Measurements from ENCODE around the gene HS3ST3B1. TPM values are rescaled to one million over a fixed set of nuclear protein-coding genes. Genes with fewer than 3 reads are reported as not detected.

HS3ST3B1 gene
- polyA plus RNA-seq, 4 donors: 21.1 to 30.7 (median 26.9) TPM

GRCh38 chr17:14351493-14351892 lies 50.6 kb downstream of the HS3ST3B1 start:
- no peak for DNase-seq (ENCODE audit: low read depth in 4 of 4, low spot score in 2 of 4)

GRCh38 chr17:14352136-14352535 lies 51.3 kb downstream of the HS3ST3B1 start:
- no peak for DNase-seq (ENCODE audit: low read depth in 4 of 4, low spot score in 2 of 4)

- no peak for DNase-seq (ENCODE audit: low read depth in 4 of 4, low spot score in 2 of 4)
Observed at GRCh38 chr17:14353861-14354474, 53.1 kb downstream of the HS3ST3B1 start.

- DNase-seq (ENCODE audit: low read depth in 4 of 4, low spot score in 2 of 4): no peak
Observed at GRCh38 chr17:14354807-14355206, 53.9 kb downstream of the HS3ST3B1 start.

DNA sequence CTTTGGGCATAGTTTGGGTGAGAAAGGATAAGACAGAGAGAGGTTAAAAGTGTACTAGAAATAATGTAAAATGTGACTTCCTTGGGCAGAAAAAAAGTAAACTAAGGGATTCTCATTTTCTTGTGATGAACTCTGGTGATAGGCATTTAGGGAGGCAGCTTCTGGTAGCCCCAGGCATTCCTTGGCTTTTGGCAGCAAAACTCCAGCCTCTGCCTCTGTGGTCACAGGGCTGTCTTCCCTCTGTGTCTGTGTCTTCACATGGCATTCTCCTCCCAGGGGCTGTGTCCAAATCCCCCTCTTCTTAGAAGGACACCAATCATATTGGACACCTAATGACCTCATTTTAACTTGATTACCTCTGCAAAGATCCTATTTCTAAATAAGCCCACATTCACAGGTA lies 54.7 kb downstream of the HS3ST3B1 start:
- DNase-seq (ENCODE audit: low read depth in 4 of 4, low spot score in 2 of 4): no peak

GRCh38 chr17:14359163-14360020 lies 58.5 kb downstream of the HS3ST3B1 start:
- no peak for DNase-seq (ENCODE audit: low read depth in 4 of 4, low spot score in 2 of 4)

GRCh38 chr17:14360856-14361255 lies 60.0 kb downstream of the HS3ST3B1 start:
- DNase-seq (ENCODE audit: low read depth in 4 of 4, low spot score in 2 of 4): no peak

- DNase-seq (ENCODE audit: low read depth in 4 of 4, low spot score in 2 of 4): no peak
Observed at GRCh38 chr17:14361470-14361869, 60.6 kb downstream of the HS3ST3B1 start.

GRCh38 chr17:14361945-14362508 lies 61.1 kb downstream of the HS3ST3B1 start:
- no peak for DNase-seq (ENCODE audit: low read depth in 4 of 4, low spot score in 2 of 4)

DNA sequence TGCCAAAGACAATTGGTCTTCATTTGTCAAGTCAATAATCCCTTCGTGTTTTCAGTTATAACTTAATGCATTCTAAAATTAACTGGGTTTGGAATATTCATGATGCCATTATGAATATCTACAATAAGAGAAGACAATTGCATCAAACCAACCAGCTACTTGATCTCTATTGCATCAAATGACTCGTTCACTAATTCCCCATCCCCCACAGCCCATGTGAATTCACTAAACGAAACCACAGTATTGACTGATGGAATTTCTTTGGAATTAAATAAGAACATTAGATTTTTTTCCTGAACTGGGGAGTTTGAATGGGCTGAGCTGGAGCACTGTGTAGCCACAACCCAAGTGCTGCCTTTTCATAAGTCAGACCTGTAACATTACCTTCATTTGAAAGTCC lies 65.3 kb downstream of the HS3ST3B1 start:
- DNase-seq (ENCODE audit: low read depth in 4 of 4, low spot score in 2 of 4): no peak

GRCh38 chr17:14372461-14372860 lies 71.6 kb downstream of the HS3ST3B1 start:
- DNase-seq (ENCODE audit: low read depth in 4 of 4, low spot score in 2 of 4): no peak

DNA sequence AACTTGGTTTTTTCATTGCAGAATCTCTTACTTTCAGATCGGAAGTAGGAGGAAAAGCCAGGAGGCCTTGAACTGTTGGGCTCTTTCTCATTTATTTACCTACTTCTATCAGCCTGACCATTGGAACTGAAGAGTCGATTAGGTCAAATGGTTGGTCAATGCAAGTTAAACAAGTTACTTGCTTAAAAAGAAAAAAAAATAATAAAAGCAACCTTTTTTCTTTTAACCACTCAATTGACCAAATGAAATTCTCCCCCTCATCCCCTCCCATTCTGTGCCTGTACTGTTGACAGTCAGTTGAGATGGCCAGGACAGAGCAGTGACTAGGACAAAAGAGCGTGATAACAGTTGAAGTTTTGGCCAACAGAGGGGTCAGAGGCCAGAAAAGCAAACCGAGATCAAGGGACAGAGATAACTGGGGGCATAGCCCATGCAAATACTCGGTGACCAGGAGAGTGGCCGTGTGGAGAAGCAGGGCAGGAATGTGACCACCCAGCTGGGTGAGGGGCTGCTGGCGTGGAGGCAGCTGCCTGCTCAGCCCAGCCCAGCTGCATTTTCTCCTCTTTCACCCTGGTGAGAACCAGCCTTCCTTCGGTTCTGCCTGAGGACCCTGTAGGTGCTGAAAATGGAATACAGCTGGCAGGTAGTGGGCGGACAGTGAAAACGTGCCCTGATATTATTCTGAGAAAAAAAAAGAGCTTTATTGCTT lies 72.2 kb downstream of the HS3ST3B1 start:
- DNase-seq (ENCODE audit: low read depth in 4 of 4, low spot score in 2 of 4): no peak

GRCh38 chr17:14373614-14374259 lies 72.9 kb downstream of the HS3ST3B1 start:
- DNase-seq (ENCODE audit: low read depth in 4 of 4, low spot score in 2 of 4): no peak

DNA sequence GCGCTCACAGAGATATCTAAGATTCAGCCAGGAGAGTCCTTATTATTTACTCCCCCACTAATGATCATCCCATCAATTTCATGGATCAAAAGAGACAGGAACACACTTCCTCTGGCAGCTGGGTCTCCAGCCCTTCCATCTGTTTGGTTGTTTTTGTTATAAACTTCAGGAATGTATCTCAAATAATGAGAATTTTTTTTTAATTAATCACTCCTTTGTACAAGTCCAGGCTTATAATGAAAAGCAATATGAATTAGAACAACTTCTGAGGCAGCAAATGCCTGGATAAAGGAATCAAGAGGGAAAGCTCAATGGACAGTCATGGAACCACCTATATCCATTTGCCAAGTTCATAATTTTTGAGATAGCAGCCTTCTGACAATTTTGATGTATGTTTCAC lies 73.4 kb downstream of the HS3ST3B1 start:
- DNase-seq (ENCODE audit: low read depth in 4 of 4, low spot score in 2 of 4): no peak

DNA sequence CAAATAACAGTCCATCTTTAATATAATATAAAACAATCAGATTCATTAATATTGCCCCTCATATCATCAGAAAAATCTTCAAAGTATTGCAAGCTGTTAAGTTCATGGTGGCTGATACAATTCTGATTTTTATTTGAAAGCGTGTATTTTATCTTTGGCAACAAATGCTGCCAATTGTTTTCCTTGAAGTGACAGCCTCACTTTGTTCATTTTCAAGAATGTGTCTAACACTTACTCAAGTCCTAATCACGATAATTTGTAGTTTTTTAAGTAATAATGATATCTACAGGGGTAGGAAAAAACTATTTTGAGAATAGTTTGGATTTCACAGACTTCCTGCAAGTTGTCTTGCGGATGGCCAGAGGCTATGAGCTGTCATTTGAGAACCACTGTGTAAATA lies 75.8 kb downstream of the HS3ST3B1 start:
- no peak for DNase-seq (ENCODE audit: low read depth in 4 of 4, low spot score in 2 of 4)

DNA sequence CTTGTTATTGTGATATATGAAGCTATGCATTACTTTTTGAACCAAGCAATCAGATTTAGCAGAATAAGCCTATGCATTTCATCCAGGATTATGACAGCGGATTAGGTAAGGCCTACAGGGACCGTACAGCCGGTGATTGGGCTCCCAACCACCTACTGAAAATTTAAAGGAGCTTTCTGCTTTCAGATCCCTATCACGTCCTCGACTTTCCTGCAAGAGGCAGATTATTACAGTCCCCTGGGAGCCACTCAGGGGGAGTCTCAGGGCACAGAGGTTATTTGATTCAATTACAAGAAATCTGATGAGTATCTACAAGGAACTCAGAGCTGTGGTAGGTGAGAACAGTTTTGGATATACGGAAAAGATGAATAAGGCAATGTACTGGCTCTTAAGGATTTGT lies 80.7 kb downstream of the HS3ST3B1 start:
- no peak for DNase-seq (ENCODE audit: low read depth in 4 of 4, low spot score in 2 of 4)

DNA sequence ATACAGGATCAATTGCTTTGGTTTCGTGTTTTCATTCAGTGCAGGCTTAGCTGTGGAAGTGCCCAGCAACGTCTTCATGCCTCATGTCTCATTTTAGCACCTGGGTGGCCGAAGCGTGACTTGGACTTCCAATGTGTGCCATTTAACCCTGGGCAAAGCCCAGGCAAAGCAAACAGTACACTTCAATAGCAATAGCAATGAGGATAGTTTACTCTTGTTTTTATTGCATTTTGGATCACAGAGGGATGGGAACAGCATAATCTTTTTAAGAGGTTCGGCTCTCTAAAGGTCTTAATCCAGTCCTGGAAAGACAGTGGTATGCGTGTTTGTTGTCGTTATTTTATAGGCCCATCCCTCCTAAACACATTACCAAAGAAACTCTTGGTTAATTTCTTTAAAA lies 86.2 kb downstream of the HS3ST3B1 start:
- DNase-seq (ENCODE audit: low read depth in 4 of 4, low spot score in 2 of 4): no peak

DNA sequence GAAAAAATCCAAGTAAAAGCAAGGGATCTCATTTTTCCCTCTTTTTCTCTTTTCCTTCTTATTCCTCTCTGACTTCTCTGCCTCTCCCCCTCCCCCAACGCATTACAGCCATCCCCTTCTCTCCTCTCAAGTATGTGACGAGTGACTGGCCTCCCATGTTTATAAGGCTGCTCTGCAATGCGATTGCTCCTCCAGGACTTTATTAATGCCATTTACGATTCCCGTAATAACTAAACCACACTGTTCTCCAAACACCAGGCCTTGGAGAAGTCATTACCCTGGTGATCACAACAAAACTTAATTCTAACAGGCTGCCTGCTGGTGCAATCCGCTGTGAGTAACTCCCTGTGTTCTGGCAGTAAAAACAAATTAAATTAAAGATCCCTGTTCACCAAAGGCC lies 88.8 kb downstream of the HS3ST3B1 start:
- DNase-seq (ENCODE audit: low read depth in 4 of 4, low spot score in 2 of 4): no peak

GRCh38 chr17:14393723-14394122 lies 92.8 kb downstream of the HS3ST3B1 start:
- no peak for DNase-seq (ENCODE audit: low read depth in 4 of 4, low spot score in 2 of 4)

- DNase-seq (ENCODE audit: low read depth in 4 of 4, low spot score in 2 of 4): no peak
Observed at GRCh38 chr17:14395255-14395654, 94.4 kb downstream of the HS3ST3B1 start.

- DNase-seq (ENCODE audit: low read depth in 4 of 4, low spot score in 2 of 4): no peak
Observed at GRCh38 chr17:14396547-14396946, 95.7 kb downstream of the HS3ST3B1 start.
